Superior temporal gyrus (tissue), 1 donor: ENCODE results near the gene OR2T1.
"Not testable (repeated sequence)": the region's sequence is repeated elsewhere in the genome, so short reads cannot be mapped to it uniquely, and the experiment has no call there.

Experiments used
- DNase-seq: peaks from one replicate; pipeline ENCODE4 v3.0.0-alpha.2; 2016; ENCODE audit errors: extremely low spot score

The OR2T1 gene

DNA sequence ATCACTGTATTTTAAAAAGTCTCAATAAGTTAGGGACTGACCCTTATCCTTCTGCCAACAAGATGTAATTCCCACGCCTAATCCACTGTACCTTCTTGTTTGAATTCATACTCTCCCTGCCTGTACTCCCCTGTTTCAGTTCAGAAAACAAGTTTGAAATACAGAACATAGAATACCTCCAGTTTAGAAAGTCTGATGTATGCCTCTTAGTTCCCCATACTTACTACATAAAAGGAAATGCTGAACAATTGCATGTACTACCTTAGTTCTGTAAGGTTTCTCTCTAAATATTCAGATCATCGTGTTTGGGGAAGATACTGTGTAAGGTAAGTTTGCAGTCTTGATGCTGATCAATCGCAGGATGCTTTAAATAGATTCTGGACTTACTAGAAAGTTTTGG, 33.5 kb downstream of the OR2T1 start:
- not testable (repeated sequence) for DNase-seq

DNA sequence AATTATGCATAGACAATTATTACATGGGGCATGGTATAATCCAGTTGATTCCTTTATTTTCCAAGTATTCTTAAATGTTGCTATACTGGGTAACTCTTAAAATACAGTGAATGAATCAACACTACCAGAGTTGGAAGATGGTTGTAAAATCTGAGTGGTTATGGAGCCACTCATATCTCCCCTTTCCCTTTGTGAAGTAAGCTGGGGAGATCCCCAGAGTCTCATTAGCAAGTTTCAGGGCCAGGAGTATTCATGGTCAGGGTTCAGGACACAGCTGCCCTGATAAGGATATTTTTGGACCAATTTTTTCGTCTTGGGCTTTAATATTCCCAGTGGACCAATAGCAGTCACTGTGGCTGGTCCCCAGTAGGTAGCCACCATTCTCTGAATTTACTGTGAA, 35.8 kb downstream of the OR2T1 start:
- not testable (repeated sequence) for DNase-seq

DNA sequence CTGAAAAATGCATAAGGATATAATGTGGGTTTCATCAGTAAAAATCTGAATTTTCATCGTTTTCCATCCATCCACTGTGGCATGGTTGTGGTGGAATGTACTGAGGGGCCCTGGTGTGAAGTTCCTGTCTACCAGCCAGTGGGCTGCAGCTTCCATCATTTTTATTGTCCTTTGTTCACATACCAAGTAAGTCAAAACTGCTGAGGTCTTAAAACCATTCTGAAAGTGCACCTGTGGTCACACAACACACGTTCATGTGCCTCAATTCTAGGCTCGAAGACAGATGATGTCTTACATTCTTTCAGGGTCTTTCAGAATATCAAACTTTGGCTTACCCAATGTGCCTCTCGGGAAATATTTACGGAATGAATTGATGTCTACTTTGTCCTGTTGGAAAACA, 36.4 kb downstream of the OR2T1 start:
- DNase-seq: not testable (repeated sequence)

DNA sequence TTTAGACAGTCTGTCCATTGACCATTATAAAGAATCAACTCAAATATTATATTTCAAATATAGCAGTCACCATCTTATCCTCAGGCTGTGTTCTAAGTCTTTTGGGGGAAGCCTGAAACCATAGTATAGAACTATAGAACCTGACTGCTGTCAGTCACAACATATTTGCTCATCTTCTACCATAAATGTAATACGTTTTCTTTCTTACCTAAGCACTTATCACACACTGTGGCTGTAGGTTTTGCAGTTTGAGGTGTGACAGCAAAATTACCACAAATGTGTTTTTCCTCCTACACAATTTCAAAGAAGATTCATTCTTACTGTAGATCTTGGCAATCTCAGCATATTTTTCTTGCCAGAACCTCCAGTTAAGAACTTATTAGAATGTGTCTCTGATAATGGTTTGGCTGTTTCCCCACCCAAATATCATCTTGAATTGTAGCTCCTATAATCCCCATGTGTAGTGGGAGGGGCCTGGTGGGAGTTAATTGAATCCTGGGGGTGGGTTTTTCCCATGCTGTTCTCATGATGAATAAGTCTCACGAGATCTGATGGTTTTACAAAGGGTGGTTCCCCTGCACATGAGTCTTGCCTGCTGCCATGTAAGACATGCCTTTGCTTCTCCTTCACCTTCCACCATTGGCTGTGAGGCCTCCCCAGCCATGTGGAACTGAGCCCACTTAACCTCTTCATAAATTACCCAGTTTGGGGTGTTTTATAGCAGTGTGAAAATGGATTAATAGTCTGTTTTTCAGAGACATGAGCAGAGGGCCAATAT, 39.8 kb downstream of the OR2T1 start:
- not testable (repeated sequence) for DNase-seq

DNA sequence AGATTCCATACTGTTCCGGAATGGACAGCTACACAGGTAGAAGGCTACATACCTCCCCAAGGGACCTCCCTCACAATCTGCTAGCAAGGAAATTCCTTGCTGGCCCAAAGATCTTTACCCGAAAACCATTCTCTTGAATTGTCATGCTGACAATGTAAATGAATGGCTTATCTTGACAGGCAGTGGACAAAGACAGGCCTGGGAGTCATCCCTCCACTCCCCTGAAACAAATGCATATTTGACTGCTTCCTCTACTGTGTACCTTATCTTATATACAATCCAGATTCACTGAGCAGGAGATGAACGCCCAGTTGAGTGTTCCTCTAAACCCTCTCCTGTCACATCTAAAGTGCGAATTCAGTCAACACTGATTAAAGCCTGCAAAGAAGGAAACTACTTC, 41.8 kb downstream of the OR2T1 start:
- DNase-seq: not testable (repeated sequence)

DNA sequence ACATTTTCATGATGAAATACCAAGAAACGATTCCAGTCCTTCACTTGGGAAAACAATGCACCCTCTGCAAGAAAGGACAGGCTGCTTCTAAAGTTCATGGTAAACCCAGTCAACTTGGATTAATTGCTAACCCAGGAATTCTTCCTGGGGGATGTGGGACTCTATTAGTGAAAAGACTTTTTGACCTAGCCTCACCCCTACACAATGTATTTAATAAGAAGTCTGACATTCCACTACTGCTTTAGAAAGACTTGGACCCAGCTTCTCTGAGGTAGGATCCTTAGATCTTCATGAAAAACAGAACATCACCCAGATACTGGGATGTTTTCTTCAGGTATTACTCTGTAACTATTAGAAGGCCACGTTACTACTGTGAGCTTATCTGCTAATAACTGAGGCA, 42.6 kb downstream of the OR2T1 start, which contains the start of gene OR2T2:
OR2T2 (plus strand) TSS at position 239 of the 400 bp plus-strand sequence. CDS start 7,161 bp downstream, outside the sequence.
- not testable (repeated sequence) for DNase-seq

DNA sequence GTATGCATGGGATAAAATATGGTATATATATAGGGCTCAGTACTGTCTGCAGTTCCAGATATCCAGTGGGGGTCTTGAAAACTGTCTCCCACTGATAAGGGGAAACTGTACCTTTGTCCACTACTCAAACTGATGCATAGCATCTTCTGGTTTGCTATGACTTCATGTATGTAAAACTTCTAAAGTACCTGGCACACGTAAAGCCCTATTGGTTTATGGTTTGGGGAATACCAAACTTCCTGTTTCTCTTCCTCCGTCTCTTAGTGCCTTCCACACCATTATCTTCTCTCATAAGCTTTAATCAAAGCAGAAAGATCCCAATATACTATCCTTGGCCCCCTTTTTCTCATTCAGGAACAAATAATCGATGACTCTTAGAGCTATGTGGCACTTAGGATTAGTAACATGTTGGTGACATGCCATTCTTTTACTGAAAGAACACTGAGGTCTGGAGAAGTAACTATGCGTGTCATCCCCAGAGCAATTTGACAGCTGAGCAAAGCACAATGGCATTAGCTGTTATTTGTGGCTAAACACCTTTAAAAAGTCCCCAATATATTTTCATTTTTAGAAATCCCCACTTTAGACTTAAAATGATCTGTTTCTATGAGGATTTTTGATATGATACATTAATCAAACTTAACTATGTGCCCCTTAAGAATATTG, 45.7 kb downstream of the OR2T1 start:
- DNase-seq: not testable (repeated sequence)

DNA sequence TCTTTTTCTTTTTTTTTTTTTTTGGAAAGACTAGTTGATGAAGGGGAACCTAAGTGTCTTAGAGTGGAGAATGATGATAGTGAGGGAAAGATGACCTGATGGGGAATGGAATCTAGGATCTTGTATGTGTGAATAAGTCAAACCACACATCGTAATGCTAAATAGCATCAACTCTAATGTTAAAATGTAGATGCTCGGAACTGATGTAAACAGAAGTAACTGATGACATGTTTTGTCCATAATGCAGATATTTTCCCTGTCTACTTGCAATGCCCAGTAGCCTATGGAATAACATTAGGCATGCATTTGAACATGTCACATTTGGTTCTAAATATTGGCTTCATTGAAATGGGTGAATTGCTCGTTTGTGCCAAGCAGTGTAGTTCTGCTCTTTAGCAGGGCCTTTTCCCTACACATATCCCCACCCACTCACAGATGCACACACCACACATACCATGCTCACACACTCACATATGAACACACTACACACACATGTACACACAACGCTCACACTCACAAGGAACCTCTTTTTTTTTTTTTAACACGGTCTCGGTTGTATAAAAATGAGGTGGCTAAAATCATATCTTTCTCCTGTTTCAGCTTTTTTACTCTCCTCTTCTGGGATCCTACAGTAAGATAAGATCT, 47.1 kb downstream of the OR2T1 start:
- not testable (repeated sequence) for DNase-seq

DNA sequence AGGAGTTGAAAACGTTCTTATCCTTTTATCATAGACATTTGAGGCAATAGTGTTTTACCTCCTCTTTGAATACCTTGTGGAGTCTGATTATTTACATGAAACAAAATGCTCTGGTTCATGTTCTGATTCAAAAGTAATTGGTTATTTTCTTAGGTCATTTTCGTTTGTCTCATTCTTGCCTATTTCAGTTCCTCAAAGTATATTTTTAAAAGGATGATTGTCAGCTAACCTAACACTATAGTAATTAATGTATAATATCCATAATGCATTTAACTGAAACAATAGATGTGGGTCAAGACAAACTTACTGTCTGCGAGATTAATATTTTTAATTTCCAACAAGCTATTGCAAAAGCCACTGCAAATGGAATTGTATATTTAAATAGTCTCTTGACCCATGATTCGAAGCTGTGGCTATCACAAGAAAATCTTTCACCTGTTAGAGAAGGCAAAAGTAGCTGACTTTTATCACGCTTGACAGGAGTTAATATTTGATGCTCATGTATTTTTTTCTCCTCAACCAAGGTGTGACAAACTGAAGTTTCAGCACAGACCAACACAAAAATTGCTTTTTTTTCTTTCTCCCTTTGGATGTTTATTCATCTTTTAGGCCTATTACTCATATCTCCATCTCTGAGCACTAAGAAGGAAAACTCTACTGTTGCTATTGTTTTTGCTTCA, 47.8 kb downstream of the OR2T1 start:
- not testable (repeated sequence) for DNase-seq

DNA sequence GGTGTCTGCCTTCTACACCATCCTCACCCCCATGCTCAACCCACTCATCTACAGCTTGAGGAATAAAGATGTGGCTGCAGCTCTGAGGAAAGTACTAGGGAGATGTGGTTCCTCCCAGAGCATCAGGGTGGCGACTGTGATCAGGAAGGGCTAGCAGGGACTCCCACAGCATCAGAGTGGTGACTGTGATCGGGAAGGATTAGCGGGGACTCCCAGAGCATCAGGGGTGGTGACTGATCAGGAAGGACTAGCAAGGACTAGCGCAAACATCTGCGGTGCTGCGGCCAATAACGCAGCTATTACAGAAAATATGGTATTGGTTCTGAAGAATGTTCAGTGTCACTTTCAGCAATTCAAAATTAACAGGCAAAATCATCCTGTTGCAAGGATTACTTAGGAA, 50.8 kb downstream of the OR2T1 start:
- not testable (repeated sequence) for DNase-seq

DNA sequence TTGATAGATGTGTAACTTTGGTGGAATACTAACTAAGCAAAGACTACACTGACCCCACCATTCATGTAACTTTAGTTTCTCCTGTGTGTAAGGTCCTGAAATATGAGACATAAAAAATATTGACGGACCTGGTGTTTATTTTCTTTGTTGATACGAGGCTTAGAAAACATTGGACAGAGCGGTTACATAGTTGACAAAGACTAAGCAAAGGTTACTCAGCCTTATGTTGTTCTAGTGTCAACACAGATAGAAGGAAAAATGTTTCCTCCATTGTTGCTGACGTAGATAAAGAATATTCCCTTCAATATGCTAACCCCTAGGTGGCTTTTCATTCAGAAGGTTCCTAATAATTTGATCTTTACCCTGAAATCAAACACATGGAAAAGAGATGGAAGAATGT, 52.2 kb downstream of the OR2T1 start:
- DNase-seq: not testable (repeated sequence)

DNA sequence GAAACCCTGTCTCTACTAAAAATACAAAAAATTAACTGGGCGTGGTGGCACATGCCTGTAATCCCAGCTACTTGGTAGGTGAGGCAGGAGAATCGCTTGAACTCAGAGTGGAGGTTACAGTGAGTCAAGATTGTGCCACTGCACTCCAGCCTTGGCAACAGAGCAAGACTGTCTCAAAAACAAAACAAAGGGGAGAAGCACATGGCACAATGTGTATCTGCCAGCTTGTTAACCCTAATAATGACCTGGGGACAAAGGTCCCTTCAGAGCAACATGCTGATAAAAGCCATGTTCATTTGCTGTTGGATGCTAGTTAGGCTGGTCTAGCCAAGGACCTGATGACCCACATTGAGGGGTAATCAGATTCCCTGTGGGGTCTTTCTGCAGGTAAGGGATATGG, 53.8 kb downstream of the OR2T1 start:
- not testable (repeated sequence) for DNase-seq
